Measurements from ENCODE around the gene INPP5B. TPM values are rescaled to one million over a fixed set of nuclear protein-coding genes. Genes with fewer than 3 reads are reported as not detected.
"Not testable (repeated sequence)": the region's sequence is repeated elsewhere in the genome, so short reads cannot be mapped to it uniquely, and the experiment has no call there.

Gene INPP5B
- total and polyA plus RNA-seq, 12 donors = 10.4 to 32.3 (median 20.9) TPM

GRCh38 chr1:37975083-37975482 lies 28.2 kb upstream of the INPP5B start:
- H3K36me3 ChIP-seq (replicated peaks in 1 of 2) = peaks cover 0 to 68% of the 10 kb centered on the region in 2 donors
- DNase-seq = peak in 5 of 7 donors; percentile 32 to 58 (median 39)
- 50 to 54% (median 52%) methylated on average over 6 of the region's 6 CpGs for WGBS, 4 donors
- H3K9me3 ChIP-seq (replicated peaks in 1 of 3); H3K27me3 ChIP-seq; H3K4me1 ChIP-seq (replicated peaks in 1 of 2); H3K4me3 ChIP-seq; H3K27ac ChIP-seq: not testable (repeated sequence)
- intact Hi-C loops (cut with DNase I) = loop anchor here in 1 of 2 donors (5.0 kb wide), 1 partner anchor 83 kb away; no protein-coding TSS in a partner anchor
- TF ChIP-seq CTCF (IDR thresholded peaks at IDR 0.05) = peak; percentile 39 to 67 (median 58)

- H3K27ac ChIP-seq = no peak overlapping the region
- DNase-seq = no peak
- no peak overlapping the region for H3K4me3 ChIP-seq
- no peaks in the 10 kb centered on the region for H3K4me1 ChIP-seq (replicated peaks in 1 of 2)
- no peaks in the 10 kb centered on the region for H3K27me3 ChIP-seq
- 95 to 98% (median 96%) methylated on average over 5 of the region's 5 CpGs for WGBS, 4 donors
- H3K36me3 ChIP-seq (replicated peaks in 1 of 2) = peaks cover 0 to 67% of the 10 kb centered on the region in 2 donors
- intact Hi-C loops (cut with DNase I) = no loop called here
- TF ChIP-seq CTCF (IDR thresholded peaks at IDR 0.05) (no peak), POLR2A (IDR thresholded peaks at IDR 0.05) (no peak)
- no peaks in the 10 kb centered on the region for H3K9me3 ChIP-seq (replicated peaks in 1 of 3)
These were observed 27.7 kb upstream of the INPP5B start for GRCh38 chr1:37974567-37974966.

- intact Hi-C loops (cut with DNase I); H3K4me3 ChIP-seq; H3K27me3 ChIP-seq; H3K27ac ChIP-seq; H3K9me3 ChIP-seq (replicated peaks in 1 of 3); DNase-seq; H3K4me1 ChIP-seq (replicated peaks in 1 of 2): not testable (repeated sequence)
- 90 to 94% (median 92%) methylated on average over 5 of the region's 5 CpGs for WGBS, 4 donors
- H3K36me3 ChIP-seq (replicated peaks in 1 of 2) = peaks cover 0 to 67% of the 10 kb centered on the region in 2 donors
These were observed 26.8 kb upstream of the INPP5B start for GRCh38 chr1:37973684-37974083.

GRCh38 chr1:37965301-37965700 lies 18.4 kb upstream of the INPP5B start:
- Histone ChIP-seq H3K4me1 (replicated peaks in 1 of 2) (no peaks in the 10 kb centered on the region), H3K36me3 (replicated peaks in 1 of 2) (peaks cover 0 to 58% of the 10 kb centered on the region in 2 donors), H3K9me3 (replicated peaks in 1 of 3) (no peaks in the 10 kb centered on the region), H3K27me3 (no peaks in the 10 kb centered on the region), H3K27ac (no peak overlapping the region), H3K4me3 (no peak overlapping the region)
- WGBS, 4 donors = 86 to 97% (median 96%) methylated on average over 4 of the region's 4 CpGs
- DNase-seq = no peak
- intact Hi-C loops (cut with DNase I) = no loop called here
- TF ChIP-seq POLR2A (IDR thresholded peaks at IDR 0.05) = no peak

- 85 to 92% (median 87%) methylated on average over 12 of the region's 12 CpGs for WGBS, 4 donors
- H3K27ac ChIP-seq; H3K4me3 ChIP-seq; intact Hi-C loops (cut with DNase I); DNase-seq; H3K9me3 ChIP-seq (replicated peaks in 1 of 3); H3K27me3 ChIP-seq; H3K4me1 ChIP-seq (replicated peaks in 1 of 2): not testable (repeated sequence)
- H3K36me3 ChIP-seq (replicated peaks in 1 of 2) = peaks cover 0 to 60% of the 10 kb centered on the region in 2 donors
These were observed 17.3 kb upstream of the INPP5B start for GRCh38 chr1:37964106-37964505.

- no peak overlapping the region for H3K4me3 ChIP-seq
- peaks cover 0 to 47% of the 10 kb centered on the region in 2 donors for H3K36me3 ChIP-seq (replicated peaks in 1 of 2)
- no peak for DNase-seq
- H3K27ac ChIP-seq = no peak overlapping the region
- 82 to 96% (median 87%) methylated on average over 2 of the region's 2 CpGs for WGBS, 4 donors
- intact Hi-C loops (cut with DNase I) = no loop called here
- no peaks in the 10 kb centered on the region for H3K9me3 ChIP-seq (replicated peaks in 1 of 3)
- TF ChIP-seq CTCF (IDR thresholded peaks at IDR 0.05) (no peak), POLR2A (IDR thresholded peaks at IDR 0.05) (no peak)
- H3K27me3 ChIP-seq = no peaks in the 10 kb centered on the region
- H3K4me1 ChIP-seq (replicated peaks in 1 of 2) = no peaks in the 10 kb centered on the region
These were observed 11.8 kb upstream of the INPP5B start for GRCh38 chr1:37958690-37959089.

All from adrenal gland (tissue), 12 donors.